ENCODE data around the gene TNFAIP6. TPM values are rescaled to one million over a fixed set of nuclear protein-coding genes. Genes with fewer than 3 reads are reported as not detected.

TNFAIP6 gene
- total RNA-seq, 1 donor from 2014 or later = 0.29 TPM

DNA sequence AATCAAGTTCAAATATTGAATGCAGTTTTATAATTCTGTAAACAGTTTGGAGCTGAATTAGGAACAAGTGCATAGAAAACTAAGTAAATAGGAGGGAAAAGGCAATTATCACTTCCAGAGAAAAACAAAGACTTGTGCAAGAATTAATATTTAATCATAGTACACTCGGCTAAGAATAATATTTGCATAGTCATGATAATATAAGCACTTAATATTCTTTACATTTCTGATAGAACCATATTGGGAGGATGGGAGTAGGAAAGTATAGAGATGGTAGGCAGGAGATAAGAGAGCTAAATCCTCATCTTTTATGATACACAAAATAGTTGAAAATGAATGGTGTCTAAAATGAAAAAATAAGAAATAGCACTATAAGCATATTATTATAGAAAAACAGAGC, 27.4 kb upstream of the TNFAIP6 start:
- Mint-ChIP-seq H3K4me1 (no peaks in the 10 kb centered on the region), H3K36me3 (ENCODE audit: low read depth) (no peaks in the 10 kb centered on the region), H3K4me3 (no peak overlapping the region), H3K27ac (no peak overlapping the region), H3K9me3 (peaks cover 3% of the 10 kb centered on the region), H3K27me3 (peaks cover 1% of the 10 kb centered on the region)
- TF ChIP-seq, protein P1, sequence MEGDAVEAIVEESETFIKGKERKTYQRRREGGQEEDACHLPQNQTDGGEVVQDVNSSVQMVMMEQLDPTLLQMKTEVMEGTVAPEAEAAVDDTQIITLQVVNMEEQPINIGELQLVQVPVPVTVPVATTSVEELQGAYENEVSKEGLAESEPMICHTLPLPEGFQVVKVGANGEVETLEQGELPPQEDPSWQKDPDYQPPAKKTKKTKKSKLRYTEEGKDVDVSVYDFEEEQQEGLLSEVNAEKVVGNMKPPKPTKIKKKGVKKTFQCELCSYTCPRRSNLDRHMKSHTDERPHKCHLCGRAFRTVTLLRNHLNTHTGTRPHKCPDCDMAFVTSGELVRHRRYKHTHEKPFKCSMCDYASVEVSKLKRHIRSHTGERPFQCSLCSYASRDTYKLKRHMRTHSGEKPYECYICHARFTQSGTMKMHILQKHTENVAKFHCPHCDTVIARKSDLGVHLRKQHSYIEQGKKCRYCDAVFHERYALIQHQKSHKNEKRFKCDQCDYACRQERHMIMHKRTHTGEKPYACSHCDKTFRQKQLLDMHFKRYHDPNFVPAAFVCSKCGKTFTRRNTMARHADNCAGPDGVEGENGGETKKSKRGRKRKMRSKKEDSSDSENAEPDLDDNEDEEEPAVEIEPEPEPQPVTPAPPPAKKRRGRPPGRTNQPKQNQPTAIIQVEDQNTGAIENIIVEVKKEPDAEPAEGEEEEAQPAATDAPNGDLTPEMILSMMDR (IDR thresholded peaks at IDR 0.05) = no peak
- no peak for ATAC-seq (ENCODE audit: low read depth)
- intact Hi-C loops (cut with micrococcal nuclease) = no loop called here
- CTCF ChIA-PET = no interaction called here
- POLR2A ChIA-PET = no interaction called here
- no peak for DNase-seq

DNA sequence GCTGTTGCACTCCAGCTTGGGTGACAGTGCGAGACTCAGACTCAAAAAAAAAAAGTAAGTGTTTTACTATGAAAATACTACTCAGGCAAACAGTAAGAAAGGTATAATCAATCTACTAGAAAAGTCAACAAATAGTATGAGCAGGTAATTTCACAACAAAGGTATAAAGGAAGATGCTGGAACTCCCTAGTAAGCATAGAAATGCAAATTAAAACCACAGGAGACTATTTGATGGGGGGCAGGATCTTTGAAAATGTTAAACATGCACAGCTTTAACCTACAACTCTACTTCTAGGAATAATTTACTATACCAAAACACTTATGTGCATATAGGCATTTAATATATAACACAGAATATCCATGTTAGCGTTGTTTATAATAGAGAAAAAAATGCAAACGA, 24.3 kb upstream of the TNFAIP6 start:
- Mint-ChIP-seq H3K9me3 (peaks cover 3% of the 10 kb centered on the region), H3K4me3 (no peak overlapping the region), H3K36me3 (ENCODE audit: low read depth) (no peaks in the 10 kb centered on the region), H3K27ac (no peak overlapping the region), H3K4me1 (no peaks in the 10 kb centered on the region), H3K27me3 (peaks cover 3% of the 10 kb centered on the region)
- intact Hi-C loops (cut with micrococcal nuclease) = no loop called here
- no peak for ATAC-seq (ENCODE audit: low read depth)
- DNase-seq = no peak
- TF ChIP-seq, protein P1 (IDR thresholded peaks at IDR 0.05) = no peak
- POLR2A ChIA-PET = no interaction called here
- CTCF ChIA-PET = no interaction called here

DNA sequence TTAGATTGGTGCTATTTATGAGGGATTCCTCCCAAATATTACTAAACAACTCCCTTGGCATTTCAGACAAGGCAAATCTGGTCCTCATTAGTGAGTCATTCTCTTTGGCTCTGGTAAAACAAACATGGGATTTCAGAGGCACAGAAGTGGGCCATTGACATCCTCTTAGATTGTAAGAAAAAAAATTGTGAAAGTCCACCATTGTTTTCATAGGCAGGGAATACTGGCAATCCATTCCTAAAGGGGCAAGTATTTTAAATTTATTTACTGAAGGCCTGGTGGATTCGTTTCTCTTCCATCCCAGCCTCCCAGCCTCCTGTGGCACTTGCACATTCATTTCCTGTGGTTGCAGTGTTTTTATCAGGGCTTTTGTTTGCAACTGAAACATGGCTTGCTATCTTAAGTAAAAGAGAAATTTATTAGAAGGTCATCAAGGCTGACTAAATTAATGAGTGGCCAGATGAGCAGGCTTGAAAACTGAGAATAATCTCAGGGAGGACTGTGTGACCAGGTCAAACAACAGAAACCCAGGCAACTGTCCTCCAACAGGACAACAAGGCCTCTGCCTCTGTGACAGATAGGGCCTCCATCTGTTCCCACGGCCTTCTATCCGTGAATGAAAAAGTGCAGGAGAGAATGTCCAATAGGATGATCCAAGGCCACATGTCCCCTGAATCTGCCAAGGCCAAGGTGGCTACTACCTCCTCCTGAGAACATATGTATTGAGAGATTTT, 23.1 kb upstream of the TNFAIP6 start:
- H3K36me3 Mint-ChIP-seq (ENCODE audit: low read depth) = no peaks in the 10 kb centered on the region
- peaks cover 3% of the 10 kb centered on the region for H3K9me3 Mint-ChIP-seq
- H3K27me3 Mint-ChIP-seq = peaks cover 3% of the 10 kb centered on the region
- intact Hi-C loops (cut with micrococcal nuclease) = no loop called here
- DNase-seq (no peak), ATAC-seq (ENCODE audit: low read depth) (no peak)
- no peaks in the 10 kb centered on the region for H3K4me1 Mint-ChIP-seq
- CTCF ChIA-PET = no interaction called here
- POLR2A ChIA-PET = no interaction called here
- no peak overlapping the region for H3K27ac Mint-ChIP-seq
- TF ChIP-seq, protein P1 (IDR thresholded peaks at IDR 0.05) = no peak
- no peak overlapping the region for H3K4me3 Mint-ChIP-seq

DNA sequence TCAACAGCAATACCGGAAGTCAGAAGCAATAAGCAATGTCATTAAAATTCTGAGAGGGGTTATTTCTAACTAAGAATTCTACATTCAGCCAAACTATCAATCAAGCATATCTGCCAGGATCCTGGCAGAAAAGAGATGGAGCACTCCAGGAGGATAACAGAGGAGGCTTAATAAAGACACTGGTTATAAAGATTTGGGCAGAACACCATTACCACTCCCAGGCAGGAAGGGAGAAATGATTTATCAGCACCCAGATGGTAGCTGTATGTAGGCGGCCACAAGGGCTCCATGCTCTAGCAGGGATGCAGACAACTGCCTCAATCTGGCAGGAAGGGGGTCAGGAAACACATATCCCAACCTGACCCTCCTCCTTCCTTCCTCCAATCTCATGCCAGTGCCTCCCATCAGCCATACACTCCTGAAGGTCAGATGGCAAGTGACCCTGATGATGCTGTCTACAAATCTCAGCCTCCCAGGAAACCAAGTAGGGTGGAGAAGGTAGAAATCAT, 20.5 kb upstream of the TNFAIP6 start:
- H3K27ac Mint-ChIP-seq = no peak overlapping the region
- ATAC-seq (ENCODE audit: low read depth) = no peak
- no peaks in the 10 kb centered on the region for H3K4me1 Mint-ChIP-seq

DNA sequence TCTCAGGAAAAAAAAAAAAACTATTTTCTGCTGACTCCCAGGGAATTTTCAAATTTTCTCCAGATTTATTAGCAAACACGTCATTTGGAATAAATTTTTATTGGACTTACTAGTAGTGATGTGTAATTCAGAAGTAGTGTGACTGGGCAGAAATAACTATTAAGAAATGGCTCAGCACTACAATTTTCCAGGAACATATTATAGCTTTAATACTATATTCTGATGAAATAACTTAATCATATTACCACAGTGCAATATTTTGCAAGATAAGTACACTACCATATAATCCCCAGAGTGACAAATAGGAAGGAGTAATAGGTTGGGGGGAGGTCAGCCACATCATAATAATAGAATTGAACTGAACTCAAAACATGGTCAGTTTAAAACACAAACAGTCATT, 19.7 kb upstream of the TNFAIP6 start:
- ChIA-PET POLR2A (no interaction called here), CTCF (no interaction called here)
- Mint-ChIP-seq H3K4me1 (no peaks in the 10 kb centered on the region), H3K4me3 (no peak overlapping the region), H3K36me3 (ENCODE audit: low read depth) (no peaks in the 10 kb centered on the region), H3K27me3 (peaks cover 3% of the 10 kb centered on the region), H3K9me3 (peaks cover 3% of the 10 kb centered on the region), H3K27ac (no peak overlapping the region)
- TF ChIP-seq, protein P1 (IDR thresholded peaks at IDR 0.05) = no peak
- intact Hi-C loops (cut with micrococcal nuclease) = no loop called here
- DNase-seq (no peak), ATAC-seq (ENCODE audit: low read depth) (no peak)

More for the DNA sequence above, 20.5 kb upstream of the TNFAIP6 start:
- no peak for DNase-seq
- Mint-ChIP-seq H3K36me3 (ENCODE audit: low read depth) (no peaks in the 10 kb centered on the region), H3K9me3 (peaks cover 3% of the 10 kb centered on the region), H3K27me3 (peaks cover 3% of the 10 kb centered on the region), H3K4me3 (no peak overlapping the region)
- intact Hi-C loops (cut with micrococcal nuclease) = no loop called here
- ChIA-PET POLR2A (no interaction called here), CTCF (no interaction called here)
- TF ChIP-seq, protein P1 (IDR thresholded peaks at IDR 0.05) = no peak
